LNCAP (cell line): ENCODE results near the gene LRRC56.

Experiments used
- TF ChIP-seq, protein P1 (sequence below): fragments of 450-650 bp; IDR thresholded peaks from 2 replicates; pipeline ENCODE4 v1.5.1; 2017; ENCODE audit warnings: mild to moderate bottlenecking

LRRC56 gene

DNA sequence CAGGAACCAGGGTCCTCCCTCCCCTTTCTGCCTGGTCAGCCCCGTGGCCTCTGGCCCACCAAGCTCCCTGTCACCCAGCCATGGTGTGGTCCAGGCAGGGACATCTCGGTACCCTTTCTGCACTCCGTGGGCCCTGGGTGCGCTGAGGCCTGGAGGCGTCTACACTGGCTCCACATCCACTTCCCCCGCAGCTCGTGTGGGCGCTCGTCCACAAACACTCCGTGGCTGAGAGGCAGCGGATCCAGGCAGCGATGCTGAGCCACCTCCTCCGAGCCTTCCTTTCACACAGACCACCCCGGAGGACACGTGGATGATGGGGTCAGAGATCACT lies 46.4 kb upstream of the LRRC56 start:
- TF ChIP-seq, protein P1, sequence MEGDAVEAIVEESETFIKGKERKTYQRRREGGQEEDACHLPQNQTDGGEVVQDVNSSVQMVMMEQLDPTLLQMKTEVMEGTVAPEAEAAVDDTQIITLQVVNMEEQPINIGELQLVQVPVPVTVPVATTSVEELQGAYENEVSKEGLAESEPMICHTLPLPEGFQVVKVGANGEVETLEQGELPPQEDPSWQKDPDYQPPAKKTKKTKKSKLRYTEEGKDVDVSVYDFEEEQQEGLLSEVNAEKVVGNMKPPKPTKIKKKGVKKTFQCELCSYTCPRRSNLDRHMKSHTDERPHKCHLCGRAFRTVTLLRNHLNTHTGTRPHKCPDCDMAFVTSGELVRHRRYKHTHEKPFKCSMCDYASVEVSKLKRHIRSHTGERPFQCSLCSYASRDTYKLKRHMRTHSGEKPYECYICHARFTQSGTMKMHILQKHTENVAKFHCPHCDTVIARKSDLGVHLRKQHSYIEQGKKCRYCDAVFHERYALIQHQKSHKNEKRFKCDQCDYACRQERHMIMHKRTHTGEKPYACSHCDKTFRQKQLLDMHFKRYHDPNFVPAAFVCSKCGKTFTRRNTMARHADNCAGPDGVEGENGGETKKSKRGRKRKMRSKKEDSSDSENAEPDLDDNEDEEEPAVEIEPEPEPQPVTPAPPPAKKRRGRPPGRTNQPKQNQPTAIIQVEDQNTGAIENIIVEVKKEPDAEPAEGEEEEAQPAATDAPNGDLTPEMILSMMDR: no peak

DNA sequence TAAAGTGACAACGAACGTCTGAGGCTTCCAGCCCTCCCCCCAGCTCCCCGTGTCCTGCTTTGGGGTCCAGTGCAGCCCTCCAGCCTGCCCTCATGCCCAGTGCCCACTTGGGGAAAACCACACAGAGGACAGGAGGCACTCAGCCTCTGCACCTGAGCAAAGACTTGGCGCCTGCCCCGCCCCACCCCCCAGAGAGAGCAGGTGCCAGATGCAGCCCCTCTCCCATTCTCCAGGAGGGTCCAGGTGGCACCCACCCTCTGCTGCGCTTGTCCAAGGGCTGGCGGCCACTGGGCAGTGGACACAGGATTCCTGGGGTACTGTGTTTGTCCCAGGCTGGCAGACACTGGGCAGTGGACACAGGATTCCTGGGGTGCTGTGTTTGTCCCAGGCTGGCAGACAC lies 46.0 kb upstream of the LRRC56 start:
- TF ChIP-seq, protein P1: no peak

DNA sequence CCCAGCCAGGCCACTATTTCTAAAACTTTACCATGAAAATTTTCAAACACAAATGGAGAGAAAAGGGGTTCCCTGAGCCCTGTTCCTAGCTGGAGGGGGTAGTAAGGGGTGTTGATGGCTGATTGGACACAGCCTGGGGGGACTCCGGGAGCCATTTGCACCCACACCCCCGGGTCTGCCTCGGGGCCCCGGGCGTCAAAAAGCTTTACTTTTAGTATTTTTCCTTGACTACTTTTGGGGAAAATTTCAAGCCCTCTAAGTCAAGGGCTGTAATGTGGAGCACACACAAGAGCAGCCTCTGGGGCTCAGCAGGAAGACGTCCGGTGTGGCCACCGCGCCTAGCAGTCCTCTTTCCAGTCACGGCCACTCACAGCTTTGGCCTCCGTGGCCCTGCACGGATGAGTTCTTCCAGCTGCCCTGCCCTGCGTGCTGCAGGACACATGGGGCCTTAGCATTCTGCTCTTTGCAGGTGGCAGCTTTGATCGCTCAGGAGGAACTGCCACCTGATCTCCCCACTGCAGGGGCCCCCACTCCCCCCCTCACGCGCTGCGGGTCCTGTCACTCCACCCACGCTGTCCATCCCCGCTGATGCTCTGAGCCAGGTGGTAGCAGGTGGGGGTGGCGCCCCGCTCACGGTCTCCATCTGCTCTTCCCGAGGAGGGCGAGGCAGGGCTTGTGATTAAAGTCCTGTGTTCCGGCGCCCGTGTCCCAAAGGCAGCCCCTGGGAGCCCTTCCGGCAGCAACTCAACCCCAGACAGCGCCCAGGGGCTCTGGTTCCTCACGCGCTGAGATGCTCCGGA lies 44.7 kb upstream of the LRRC56 start:
- TF ChIP-seq, protein P1: no peak

DNA sequence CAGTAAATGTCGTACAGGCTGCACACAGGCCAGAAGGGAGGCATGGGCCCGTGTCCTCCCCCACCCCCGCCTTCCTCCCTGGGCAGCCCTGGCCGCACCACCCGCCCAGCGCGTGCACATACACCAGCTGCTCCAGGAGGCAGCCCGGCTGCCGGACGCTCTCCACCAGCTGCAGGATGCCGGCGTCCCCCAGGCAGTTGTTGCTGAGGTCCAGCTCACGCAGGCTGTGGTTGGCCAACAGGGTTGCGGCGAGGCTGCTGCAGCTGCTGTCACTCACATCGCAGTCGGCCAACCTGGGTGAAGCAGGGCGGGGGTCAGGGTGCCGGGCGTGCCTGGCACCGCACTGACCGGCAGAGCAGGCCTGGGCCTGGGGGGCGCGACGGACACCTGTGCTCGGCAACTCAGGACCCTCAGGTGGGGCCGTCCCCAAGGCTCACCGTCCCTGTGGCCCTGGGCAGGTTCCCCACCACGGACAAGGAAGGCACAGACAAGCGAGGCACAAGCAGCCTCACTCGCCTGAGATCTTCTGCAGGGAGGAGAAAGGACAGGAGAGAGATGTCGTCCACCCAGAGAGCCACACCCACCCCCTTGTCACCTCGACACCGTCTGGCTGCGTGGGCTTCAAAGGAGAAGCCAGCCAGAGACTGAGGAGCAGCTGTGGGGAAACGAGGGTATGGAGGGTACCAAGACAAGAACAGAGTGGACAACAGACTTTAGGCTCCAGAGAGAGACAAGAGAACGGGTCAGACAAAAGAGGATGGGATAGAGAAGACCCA lies 42.4 kb upstream of the LRRC56 start:
- TF ChIP-seq, protein P1: no peak

DNA sequence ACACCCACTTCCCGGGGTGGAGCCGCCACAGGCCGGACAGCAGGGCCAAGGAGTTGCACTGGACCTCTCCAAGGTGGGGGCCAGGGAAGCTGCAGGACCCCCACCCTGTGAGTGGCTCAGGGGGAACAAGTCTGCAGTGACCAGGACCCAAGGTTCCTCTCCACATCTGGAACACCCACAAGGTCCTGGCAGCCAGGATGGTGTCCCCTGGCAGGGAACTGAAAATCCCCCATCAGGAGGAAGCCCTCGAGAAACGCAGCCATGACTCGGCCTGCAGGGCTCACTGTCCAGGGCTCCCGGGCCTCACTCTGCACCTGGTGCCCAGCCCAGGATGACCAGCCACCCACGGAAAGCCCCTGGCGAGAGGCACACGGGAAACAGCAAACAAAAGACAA lies 41.8 kb upstream of the LRRC56 start:
- TF ChIP-seq, protein P1: no peak

DNA sequence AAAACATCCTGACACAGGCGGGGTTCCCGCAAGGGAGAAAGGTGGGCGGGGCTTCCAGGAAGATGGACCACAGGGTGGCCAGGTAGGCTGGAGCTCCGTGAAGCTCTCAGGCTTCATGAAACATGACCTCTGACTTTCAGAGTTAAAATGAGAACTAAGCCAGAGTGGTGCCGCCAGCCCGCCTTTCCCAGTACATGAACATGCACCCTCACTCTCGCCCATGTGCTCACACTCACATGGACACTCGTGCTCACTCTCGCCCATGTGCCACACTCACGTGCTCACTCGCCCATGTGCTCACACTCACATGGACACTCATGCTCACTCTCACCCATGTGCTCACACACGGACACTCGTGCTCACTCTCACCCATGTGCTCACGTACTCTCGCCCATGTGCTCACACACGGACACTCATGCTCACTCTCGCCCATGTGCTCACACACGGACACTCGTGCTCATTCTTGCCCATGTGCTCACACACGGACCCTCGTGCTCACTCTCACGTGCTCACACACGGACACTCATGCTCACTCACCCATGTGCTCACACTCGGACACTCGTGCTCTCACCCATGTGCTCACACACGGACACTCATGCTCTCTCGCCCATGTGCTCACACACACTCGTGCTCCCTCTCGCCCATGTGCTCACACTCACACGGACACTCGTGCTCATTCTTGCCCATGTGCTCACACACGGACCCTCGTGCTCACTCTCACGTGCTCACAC lies 40.3 kb upstream of the LRRC56 start:
- TF ChIP-seq, protein P1: no peak

DNA sequence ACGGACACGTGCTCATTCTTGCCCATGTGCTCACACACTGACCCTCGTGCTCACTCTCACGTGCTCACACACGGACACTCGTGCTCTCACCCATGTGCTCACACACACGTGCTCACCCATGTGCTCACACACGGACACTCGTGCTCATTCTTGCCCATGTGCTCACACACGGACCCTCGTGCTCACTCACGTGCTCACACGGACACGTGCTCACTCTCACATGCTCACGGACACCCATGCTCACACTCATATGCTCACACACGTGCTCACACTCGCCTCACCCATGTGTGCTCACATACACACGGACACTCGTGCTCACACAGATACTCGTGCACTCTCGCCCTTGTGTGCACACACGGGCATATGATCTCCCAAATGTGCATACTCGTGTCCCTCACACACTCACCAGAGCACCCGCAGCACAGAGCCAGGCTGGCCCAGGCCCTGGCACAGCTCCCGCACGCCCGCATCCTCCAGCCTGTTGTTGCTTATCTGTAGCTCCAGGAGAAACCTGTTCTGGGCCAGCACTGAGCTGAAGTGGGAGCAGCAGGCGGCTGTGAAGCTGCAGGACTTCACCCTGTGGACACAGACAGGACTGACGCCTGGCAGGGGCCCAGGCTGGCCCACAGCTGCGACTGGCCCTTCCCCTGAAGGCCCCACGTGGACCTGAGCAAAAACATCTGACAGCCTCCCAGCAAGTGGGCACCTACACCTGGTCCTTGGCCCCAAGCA lies 39.6 kb upstream of the LRRC56 start:
- TF ChIP-seq, protein P1: no peak
